ENCODE measurements around the gene DNAJB12. TPM values are rescaled to one million over a fixed set of nuclear protein-coding genes. Genes with fewer than 3 reads are reported as not detected.

Gene DNAJB12
- total RNA-seq, 1 donor from 2014 or later, result 20.5 TPM

DNA sequence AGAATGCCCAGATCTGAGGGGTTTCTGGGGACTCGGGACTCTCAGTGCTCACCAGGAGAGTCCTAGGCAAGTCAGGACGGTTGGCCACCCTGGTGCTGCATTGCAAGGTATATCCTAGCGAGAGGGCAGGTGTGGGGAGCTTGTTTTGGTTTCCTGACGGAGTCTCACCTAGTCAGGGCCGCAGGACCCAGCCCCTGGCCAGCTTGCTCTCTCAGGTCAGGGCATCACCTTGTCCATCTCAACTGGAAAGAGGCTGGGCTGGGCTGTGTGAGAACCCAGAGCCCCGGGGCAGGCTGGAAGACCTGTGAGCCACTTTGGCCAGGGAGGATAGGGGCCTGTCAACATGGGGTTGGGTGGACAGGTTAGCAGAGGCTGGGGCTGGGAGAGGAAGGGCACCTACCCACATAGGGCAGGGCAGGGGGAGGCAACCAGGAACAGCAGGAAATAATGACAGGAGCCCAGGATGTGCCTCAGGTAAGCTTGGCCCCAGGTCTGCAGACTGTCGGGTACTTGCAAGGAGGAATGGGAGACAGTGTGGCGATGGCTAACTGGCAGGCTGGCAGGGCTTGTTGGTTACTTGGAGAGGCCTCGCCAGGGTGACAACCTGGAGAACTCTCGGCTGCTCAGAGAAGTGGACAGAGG lies 31.5 kb downstream of the DNAJB12 start:
- Mint-ChIP-seq H3K4me3 (ENCODE audit: unreplicated experiment) (no peak overlapping the region), H3K27me3 (ENCODE audit: unreplicated experiment) (peaks cover 13% of the 10 kb centered on the region), H3K4me1 (ENCODE audit: unreplicated experiment) (peaks cover 37% of the 10 kb centered on the region), H3K27ac (ENCODE audit: unreplicated experiment) (no peak overlapping the region), H3K36me3 (ENCODE audit: low read depth, unreplicated experiment) (peaks cover 4% of the 10 kb centered on the region), H3K9me3 (ENCODE audit: unreplicated experiment) (no peaks in the 10 kb centered on the region)
- TF ChIP-seq, protein P1, sequence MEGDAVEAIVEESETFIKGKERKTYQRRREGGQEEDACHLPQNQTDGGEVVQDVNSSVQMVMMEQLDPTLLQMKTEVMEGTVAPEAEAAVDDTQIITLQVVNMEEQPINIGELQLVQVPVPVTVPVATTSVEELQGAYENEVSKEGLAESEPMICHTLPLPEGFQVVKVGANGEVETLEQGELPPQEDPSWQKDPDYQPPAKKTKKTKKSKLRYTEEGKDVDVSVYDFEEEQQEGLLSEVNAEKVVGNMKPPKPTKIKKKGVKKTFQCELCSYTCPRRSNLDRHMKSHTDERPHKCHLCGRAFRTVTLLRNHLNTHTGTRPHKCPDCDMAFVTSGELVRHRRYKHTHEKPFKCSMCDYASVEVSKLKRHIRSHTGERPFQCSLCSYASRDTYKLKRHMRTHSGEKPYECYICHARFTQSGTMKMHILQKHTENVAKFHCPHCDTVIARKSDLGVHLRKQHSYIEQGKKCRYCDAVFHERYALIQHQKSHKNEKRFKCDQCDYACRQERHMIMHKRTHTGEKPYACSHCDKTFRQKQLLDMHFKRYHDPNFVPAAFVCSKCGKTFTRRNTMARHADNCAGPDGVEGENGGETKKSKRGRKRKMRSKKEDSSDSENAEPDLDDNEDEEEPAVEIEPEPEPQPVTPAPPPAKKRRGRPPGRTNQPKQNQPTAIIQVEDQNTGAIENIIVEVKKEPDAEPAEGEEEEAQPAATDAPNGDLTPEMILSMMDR (IDR thresholded peaks at IDR 0.05; ENCODE audit: unreplicated experiment), result no peak
- no peak for DNase-seq (ENCODE audit: low spot score)

DNA sequence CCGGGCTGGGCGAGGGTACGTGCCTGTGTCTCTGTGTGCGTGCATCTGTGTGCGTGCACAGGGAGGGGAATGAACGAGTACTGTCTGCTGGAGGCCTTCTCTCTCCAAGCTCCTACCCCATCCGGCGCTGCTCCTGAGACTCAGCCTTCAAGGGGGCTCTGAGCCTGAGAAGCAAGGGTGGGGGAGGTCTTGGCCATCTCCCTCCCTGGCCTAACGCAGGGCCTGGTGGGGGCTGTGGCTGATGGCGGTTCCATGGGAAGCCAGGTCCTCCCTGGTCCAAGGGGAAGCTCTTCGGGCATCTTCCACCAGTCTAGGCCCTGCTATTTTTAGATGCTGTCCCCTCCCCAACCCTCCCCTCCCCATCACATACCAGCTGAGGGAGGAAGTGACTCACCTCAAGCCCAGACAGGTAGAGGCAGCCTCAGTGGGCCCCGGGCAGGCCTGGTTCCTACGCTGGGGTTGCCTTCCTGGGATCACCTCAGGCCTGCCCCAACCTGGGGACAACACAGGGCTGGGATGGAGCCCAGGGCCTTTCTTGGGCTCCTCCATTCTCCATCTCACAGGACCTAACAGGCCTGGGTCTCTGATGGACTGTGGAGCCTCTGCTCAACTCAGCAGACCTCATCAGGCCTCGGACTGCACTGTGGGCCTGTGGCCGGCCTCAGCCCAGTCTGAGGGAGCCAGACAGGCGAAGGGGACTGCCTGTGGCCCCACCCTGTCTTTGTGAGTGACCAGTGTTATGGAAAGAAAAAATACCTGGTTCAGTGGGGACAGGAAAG lies 32.2 kb downstream of the DNAJB12 start:
- Mint-ChIP-seq H3K36me3 (ENCODE audit: low read depth, unreplicated experiment) (peaks cover 4% of the 10 kb centered on the region), H3K4me3 (ENCODE audit: unreplicated experiment) (no peak overlapping the region), H3K27ac (ENCODE audit: unreplicated experiment) (no peak overlapping the region), H3K9me3 (ENCODE audit: unreplicated experiment) (no peaks in the 10 kb centered on the region), H3K27me3 (ENCODE audit: unreplicated experiment) (peaks cover 8% of the 10 kb centered on the region), H3K4me1 (ENCODE audit: unreplicated experiment) (peaks cover 38% of the 10 kb centered on the region)
- TF ChIP-seq, protein P1 (IDR thresholded peaks at IDR 0.05; ENCODE audit: unreplicated experiment), result no peak
- DNase-seq (ENCODE audit: low spot score), result no peak

DNA sequence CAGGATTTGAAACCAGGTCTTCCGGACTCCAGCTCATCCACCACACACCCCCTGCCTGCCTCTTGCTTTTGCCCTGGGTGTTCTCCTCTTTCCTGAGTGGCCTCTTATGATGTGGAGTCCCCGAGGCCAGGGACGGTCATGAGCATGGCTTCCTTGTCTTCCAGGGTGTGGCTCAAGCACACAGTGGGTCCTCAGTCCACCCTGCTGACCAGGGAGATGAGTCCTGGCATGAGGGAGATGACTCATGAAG lies 32.8 kb downstream of the DNAJB12 start:
- no peak for DNase-seq (ENCODE audit: low spot score)
- Mint-ChIP-seq H3K27me3 (ENCODE audit: unreplicated experiment) (peaks cover 8% of the 10 kb centered on the region), H3K36me3 (ENCODE audit: low read depth, unreplicated experiment) (peaks cover 4% of the 10 kb centered on the region), H3K4me1 (ENCODE audit: unreplicated experiment) (peaks cover 41% of the 10 kb centered on the region), H3K27ac (ENCODE audit: unreplicated experiment) (no peak overlapping the region), H3K4me3 (ENCODE audit: unreplicated experiment) (no peak overlapping the region), H3K9me3 (ENCODE audit: unreplicated experiment) (no peaks in the 10 kb centered on the region)
- TF ChIP-seq, protein P1 (IDR thresholded peaks at IDR 0.05; ENCODE audit: unreplicated experiment), result no peak

DNA sequence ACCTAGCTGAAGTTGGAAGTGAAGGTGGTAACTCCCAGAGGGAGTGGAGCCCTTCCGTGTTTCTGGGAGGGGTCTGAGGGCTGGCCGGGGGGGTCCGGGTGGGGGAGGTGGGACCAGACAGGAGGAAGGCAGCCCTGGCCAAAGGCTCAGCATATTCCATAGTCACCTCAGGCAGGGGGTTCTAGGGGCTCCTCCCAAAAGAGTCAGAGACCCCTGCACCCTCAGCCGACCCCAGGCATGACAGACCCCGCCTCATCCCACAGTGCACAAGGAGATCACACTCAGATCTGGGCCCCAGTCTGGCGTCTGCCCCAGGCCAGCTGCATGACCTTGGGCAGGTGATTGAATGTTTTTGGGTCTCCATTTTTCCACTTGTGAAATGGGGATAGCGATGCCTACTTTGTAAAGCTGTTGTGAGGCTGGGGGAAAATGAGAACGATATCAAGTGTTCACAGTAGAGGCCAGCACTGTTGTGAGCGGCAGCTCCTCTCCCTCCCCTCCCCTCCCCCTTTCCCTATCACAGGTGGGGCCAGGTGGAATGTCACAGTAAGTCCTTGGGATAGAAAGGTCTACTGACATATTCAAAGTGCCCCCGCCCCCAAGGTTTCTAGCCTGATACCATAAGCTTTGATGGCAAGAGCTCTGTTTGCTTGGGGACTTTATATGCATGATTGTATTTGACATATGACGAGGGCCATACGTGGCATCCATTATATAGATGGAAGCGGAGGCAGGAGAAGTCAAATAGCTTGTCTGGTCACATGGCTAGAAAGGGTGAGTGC lies 33.3 kb downstream of the DNAJB12 start:
- Mint-ChIP-seq H3K4me1 (ENCODE audit: unreplicated experiment) (peaks cover 38% of the 10 kb centered on the region), H3K27ac (ENCODE audit: unreplicated experiment) (no peak overlapping the region), H3K9me3 (ENCODE audit: unreplicated experiment) (no peaks in the 10 kb centered on the region), H3K4me3 (ENCODE audit: unreplicated experiment) (no peak overlapping the region), H3K27me3 (ENCODE audit: unreplicated experiment) (peaks cover 6% of the 10 kb centered on the region), H3K36me3 (ENCODE audit: low read depth, unreplicated experiment) (peaks cover 4% of the 10 kb centered on the region)
- DNase-seq (ENCODE audit: low spot score), result no peak
- TF ChIP-seq, protein P1 (IDR thresholded peaks at IDR 0.05; ENCODE audit: unreplicated experiment), result no peak
